Measurements from ENCODE around the gene CELF4. TPM values are rescaled to one million over a fixed set of nuclear protein-coding genes. Genes with fewer than 3 reads are reported as not detected.

Gene CELF4
- total RNA-seq, 2 donors from 2014 or later = 0.22 to 3.9 TPM

GRCh38 chr18:37536656-37537055 is 28.9 kb downstream of the CELF4 start:
- no peak overlapping the region for H3K4me3 ChIP-seq
- H3K9me3 ChIP-seq = no peaks in the 10 kb centered on the region
- no peak for TF ChIP-seq CTCF (IDR thresholded peaks at IDR 0.05)
- no peak for DNase-seq (ENCODE audit: low spot score)
- peaks cover 0 to 5% of the 10 kb centered on the region in 2 donors for H3K27me3 ChIP-seq
- no peak overlapping the region for H3K27ac ChIP-seq
- H3K36me3 ChIP-seq = no peaks in the 10 kb centered on the region
- peaks cover 0 to 4% of the 10 kb centered on the region in 2 donors for H3K4me1 ChIP-seq

- Histone ChIP-seq H3K27me3 (peaks cover 0 to 5% of the 10 kb centered on the region in 2 donors), H3K27ac (no peak overlapping the region), H3K9me3 (no peaks in the 10 kb centered on the region), H3K4me1 (peaks cover 0 to 4% of the 10 kb centered on the region in 2 donors), H3K4me3 (no peak overlapping the region), H3K36me3 (no peaks in the 10 kb centered on the region)
- no peak for DNase-seq (ENCODE audit: low spot score)
- no peak for TF ChIP-seq CTCF (IDR thresholded peaks at IDR 0.05)
Measured at GRCh38 chr18:37535968-37536367, 29.6 kb downstream of the CELF4 start.

- peaks cover 0 to 4% of the 10 kb centered on the region in 2 donors for H3K4me1 ChIP-seq
- peaks cover 0 to 5% of the 10 kb centered on the region in 2 donors for H3K27me3 ChIP-seq
- no peak overlapping the region for H3K4me3 ChIP-seq
- no peaks in the 10 kb centered on the region for H3K36me3 ChIP-seq
- TF ChIP-seq CTCF (IDR thresholded peaks at IDR 0.05) = no peak
- H3K9me3 ChIP-seq = no peaks in the 10 kb centered on the region
- H3K27ac ChIP-seq = no peak overlapping the region
- no peak for DNase-seq (ENCODE audit: low spot score)
Measured at GRCh38 chr18:37534627-37535026, 31.0 kb downstream of the CELF4 start.

- no peak overlapping the region for H3K4me3 ChIP-seq
- DNase-seq (ENCODE audit: low spot score) = no peak
- no peaks in the 10 kb centered on the region for H3K36me3 ChIP-seq
- peaks cover 0 to 5% of the 10 kb centered on the region in 2 donors for H3K27me3 ChIP-seq
- H3K4me1 ChIP-seq = peaks cover 0 to 2% of the 10 kb centered on the region in 2 donors
- H3K9me3 ChIP-seq = no peaks in the 10 kb centered on the region
- no peak for TF ChIP-seq CTCF (IDR thresholded peaks at IDR 0.05)
- no peak overlapping the region for H3K27ac ChIP-seq
Measured at GRCh38 chr18:37533647-37534584, 31.7 kb downstream of the CELF4 start.

GRCh38 chr18:37532917-37533316 is 32.7 kb downstream of the CELF4 start:
- DNase-seq (ENCODE audit: low spot score) = no peak
- no peak for TF ChIP-seq CTCF (IDR thresholded peaks at IDR 0.05)
- no peaks in the 10 kb centered on the region for H3K4me1 ChIP-seq
- no peak overlapping the region for H3K4me3 ChIP-seq
- no peak overlapping the region for H3K27ac ChIP-seq
- no peaks in the 10 kb centered on the region for H3K27me3 ChIP-seq
- H3K36me3 ChIP-seq = no peaks in the 10 kb centered on the region
- H3K9me3 ChIP-seq = no peaks in the 10 kb centered on the region

All from right atrium auricular region (tissue), 2 donors.